GM12878 (cell line): ENCODE measurements around the gene SUB1. TPM values are rescaled to one million over a fixed set of nuclear protein-coding genes. Genes with fewer than 3 reads are reported as not detected.

Experiments used
- ATAC-seq: fragments of 200-7000 bp; cut with Tn5 transposase; 3 replicates; pipeline ENCODE4 v1.9.1; 2020; ENCODE audit warnings: mild to moderate bottlenecking, moderate library complexity
- BruUV-seq: library from RNA; stranded (reverse); fragments of 400-500 nt; replicated peaks from 2 replicates; lab custom pipeline; 2021; lab: Mats Ljungman, UMichigan
- CTCF ChIA-PET: fragments of 300-600 bp; sonication (Branson Sonifier 250); formaldehyde crosslinking; extraction: SDS; loops from one replicate; lab custom pipeline; 2021; ENCODE audit warnings: inconsistent platforms; lab: Yijun Ruan, JAX
- POLR2A ChIA-PET: fragments of 350-600 bp; formaldehyde crosslinking; extraction: SDS; loops from one replicate; lab custom pipeline; 2021; ENCODE audit warnings: inconsistent platforms; lab: Charles Lee
- RAD21 ChIA-PET: fragments of 300-600 bp; sonication (Branson Sonifier 250); formaldehyde crosslinking; loops from one replicate; lab custom pipeline; 2023; ENCODE audit warnings: antibody characterized with exemption; ENCODE audit not compliant: unreplicated experiment; lab: Charles Lee
- SMC1A ChIA-PET: fragments of 300-600 bp; sonication (Branson Sonifier 250); formaldehyde crosslinking; loops from one replicate; lab custom pipeline; 2023; ENCODE audit not compliant: unreplicated experiment, uncharacterized antibody; lab: Charles Lee
- DNase-seq: peaks from one replicate; pipeline ENCODE4 v3.0.0-alpha.2; 2011; ENCODE audit warnings: low read depth, low spot score
- FAIRE-seq: peaks from 3 replicates; lab custom pipeline; 2011; peaks lifted over from hg19 to GRCh38; lab: Jason Lieb, UNC
- H2AFZ ChIP-seq: 2 replicates; pipeline ENCODE4 v1.6.0; 2011; ENCODE audit warnings: low read depth, low read length, control low read depth; ENCODE audit not compliant: control insufficient read depth
- H3K27ac ChIP-seq: 2 replicates; pipeline ENCODE4 v1.5.1; 2011; ENCODE audit warnings: control low read depth; ENCODE audit not compliant: control insufficient read depth, insufficient read depth
- H3K27me3 ChIP-seq, 2 experiments: replicated peaks in 1 of 2; 2 replicates each; pipeline versions ENCODE4 v1.6.0 to v1.6.1; 2011; ENCODE audit warnings: low read length in 1 of 2; ENCODE audit not compliant: control insufficient read depth in 2 of 2, insufficient read depth in 2 of 2
- H3K36me3 ChIP-seq, 2 experiments: 2 replicates each; pipeline ENCODE4 v1.5.1; 2011; ENCODE audit warnings: low read length in 1 of 2; ENCODE audit not compliant: control insufficient read depth in 2 of 2, insufficient read depth in 2 of 2
- H3K4me1 ChIP-seq: 2 replicates; pipeline ENCODE4 v1.6.1; 2011; ENCODE audit warnings: mild to moderate bottlenecking, low read length, moderate library complexity, mixed read lengths; ENCODE audit not compliant: control insufficient read depth, insufficient read depth
- H3K4me2 ChIP-seq: 2 replicates; pipeline ENCODE4 v1.6.0; 2011; ENCODE audit warnings: control low read depth; ENCODE audit not compliant: control insufficient read depth, insufficient read depth
- H3K4me3 ChIP-seq: fragments of 200-600 bp; sonication (generic); 2 replicates; pipeline ENCODE4 v1.5.1; 2016
- H3K79me2 ChIP-seq: 2 replicates; pipeline ENCODE4 v1.6.0; 2011; ENCODE audit warnings: low read length; ENCODE audit not compliant: control insufficient read depth, insufficient read depth
- H3K9ac ChIP-seq: 2 replicates; pipeline ENCODE4 v1.8.0; 2011; ENCODE audit warnings: low read length, control low read depth, mixed read lengths; ENCODE audit not compliant: control insufficient read depth, insufficient read depth
- H3K9me3 ChIP-seq: replicated peaks from 3 replicates; pipeline ENCODE4 v1.5.1; 2011; ENCODE audit warnings: mild to moderate bottlenecking, low read length; ENCODE audit not compliant: control insufficient read depth, insufficient read depth
- H4K20me1 ChIP-seq: 2 replicates; pipeline ENCODE4 v1.6.0; 2011; ENCODE audit not compliant: control insufficient read depth, insufficient read depth
- CREM ChIP-seq: IDR thresholded peaks from 2 replicates; pipeline ENCODE4 v1.6.1; 2014; ENCODE audit warnings: antibody characterized with exemption, low read depth
- EGR1 ChIP-seq, 2 experiments: IDR thresholded peaks; 1 replicate in 1 of 2; 2 replicates in 1 of 2; pipeline ENCODE4 v1.6.1; 2011 to 2012; ENCODE audit warnings: low read depth in 2 of 2, low read length in 2 of 2, borderline replicate concordance in 1 of 2, mild to moderate bottlenecking in 1 of 2, moderate library complexity in 1 of 2
- FOXM1 ChIP-seq: IDR thresholded peaks from 2 replicates; pipeline ENCODE4 v1.6.1; 2012; ENCODE audit warnings: low read depth, mild to moderate bottlenecking, inconsistent platforms, low read length, moderate library complexity
- IKZF1 ChIP-seq: fragments of 450-650 bp; conservative IDR thresholded peaks from 2 replicates; pipeline ENCODE4 v1.6.1; 2017; ENCODE audit warnings: antibody characterized with exemption, mild to moderate bottlenecking
- MEF2A ChIP-seq: IDR thresholded peaks from 2 replicates; pipeline ENCODE4 v1.6.1; 2011; ENCODE audit warnings: low read depth, mild to moderate bottlenecking, low read length, moderate library complexity; ENCODE audit not compliant: insufficient read depth
- MTA2 ChIP-seq: fragments of 450-650 bp; IDR thresholded peaks from 2 replicates; pipeline ENCODE4 v1.6.1; 2016; ENCODE audit warnings: low read depth, mild to moderate bottlenecking, moderate library complexity
- POLR2AphosphoS5 ChIP-seq: IDR thresholded peaks from 2 replicates; pipeline ENCODE4 v1.6.1; 2011; ENCODE audit warnings: mild to moderate bottlenecking, low read length, inconsistent platforms
- RAD51 ChIP-seq: fragments of 450-650 bp; IDR thresholded peaks from 2 replicates; pipeline ENCODE4 v1.6.1; 2016; ENCODE audit warnings: moderate library complexity, mild to moderate bottlenecking, inconsistent platforms
- RBBP5 ChIP-seq: fragments of 200-600 bp; sonication (generic); conservative IDR thresholded peaks from 2 replicates; pipeline ENCODE4 v1.6.1; 2016
- RUNX3 ChIP-seq: IDR thresholded peaks from 2 replicates; pipeline ENCODE4 v1.6.1; 2012; ENCODE audit warnings: low read length, inconsistent platforms
- SMAD1 ChIP-seq: fragments of 450-650 bp; IDR thresholded peaks from 2 replicates; pipeline ENCODE4 v1.6.1; 2018; ENCODE audit warnings: mild to moderate bottlenecking, low read depth; ENCODE audit not compliant: partially characterized antibody
- ZNF217 ChIP-seq: fragments of 450-650 bp; IDR thresholded peaks from 2 replicates; pipeline ENCODE4 v1.6.1; 2017; ENCODE audit warnings: antibody characterized with exemption, mild to moderate bottlenecking
- ZNF687 ChIP-seq: fragments of 450-650 bp; IDR thresholded peaks from 2 replicates; pipeline ENCODE4 v1.6.1; 2017; ENCODE audit warnings: mild to moderate bottlenecking, moderate library complexity
- WGBS: methylation state at CpG from one replicate; pipeline ENCODE4 v1.1.6; 2016; ENCODE audit warnings: low lambda C conversion rate; ENCODE audit not compliant: insufficient replicate concordance, insufficient coverage; ENCODE audit errors: missing lambda C conversion rate; 5-methylcytosine and 5-hydroxymethylcytosine counted together
- in situ Hi-C: fragments of 300-500 bp; cut with MboI; formaldehyde crosslinking; loops from 9 replicates; pipeline ENCODE4 v1.14.3; 2018; ENCODE audit warnings: mixed read lengths
- intact Hi-C: fragments of 100-400 bp; cut with micrococcal nuclease; formaldehyde crosslinking; loops from one replicate; pipeline ENCODE4 v1.14.2; 2022; ENCODE audit not compliant: unreplicated experiment
- polyA plus RNA-seq, 11 experiments: library from polyadenylated mRNA; depleted of rRNA in 4 of 11; unstranded in 6 of 11; stranded (reverse) in 5 of 11; fragments of >200 nt; fragmentation: Nextera tagmentation in 4 of 11; fragmentation: Illumina TruSeq in 1 of 11; extraction: Ambion mirVana in 4 of 11; extraction: Trizol in 1 of 11; gene quantifications; 1 replicate in 1 of 11; 2 replicates in 10 of 11; pipeline versions ENCODE4 v1.2.1 to v1.2.3, GENCODE V29; 2011 to 2016; ENCODE audit warnings: inconsistent platforms in 2 of 11, missing spikeins in 2 of 11, low read depth in 1 of 11
- total RNA-seq, 4 experiments: library from RNA; depleted of rRNA in 3 of 4; stranded (reverse); fragments of >200 nt in 3 of 4; fragmentation: Illumina TruSeq in 1 of 4; extraction: Trizol in 1 of 4; gene quantifications; 2 replicates each; pipeline versions ENCODE4 v1.2.1 to v1.2.3, GENCODE V29; 2013 to 2021

Gene SUB1
- total and polyA plus RNA-seq, 10 of the 15 experiments (the other 5 are each of a cell fraction or from before 2014, with no cell fraction given): 468 to 2,785 (median 1,145) TPM

- no peak for FAIRE-seq
- H3K27ac ChIP-seq: peak overlapping the region; percentile 39
- RAD21 ChIA-PET: interaction anchor here (0.8 to 9.1 kb wide), 35 partner anchors 10 to 357 kb away, joined by 3 to 355 read pairs (median 7); no protein-coding TSS in a partner anchor
- peak overlapping the region; percentile 67 for H3K4me2 ChIP-seq
- CTCF ChIA-PET: interaction anchor here (0.7 to 7.2 kb wide), 59 partner anchors 9 to 853 kb away, joined by 3 to 353 read pairs (median 6); partner anchors contain the start of gene ZFR
- SMC1A ChIA-PET: interaction anchor here (0.7 to 5.4 kb wide), 39 partner anchors 8 to 357 kb away, joined by 3 to 273 read pairs (median 6); no protein-coding TSS in a partner anchor
- 0 out of 2 replicates have a peak overlapping the region, but pooled peaks have one; percentile 38 for H3K9ac ChIP-seq
- H3K9me3 ChIP-seq: no peaks in the 10 kb centered on the region
- ATAC-seq: peak; percentile 17
- intact Hi-C loops: loop anchor here (1.0 to 2.0 kb wide), 2 partner anchors 17 to 100 kb away; no protein-coding TSS in a partner anchor
- H3K4me3 ChIP-seq: peak overlapping the region; percentile 53
- TF ChIP-seq ZNF687: peak; percentile 25; the same call in 1 of the 2 replicates
- TF ChIP-seq SMAD1: no peak
- TF ChIP-seq RAD51: 0 out of 2 replicates have a peak, but pooled peaks have one; percentile 8
- TF ChIP-seq FOXM1: peak; percentile 82; the same call in 1 of the 2 replicates
- peak; percentile 25; the same call in 1 of the 2 replicates for TF ChIP-seq CREM
- TF ChIP-seq RUNX3: peak; percentile 87
- TF ChIP-seq IKZF1: 0 out of 2 replicates have a peak, but pooled peaks have one; percentile 27
- no peak for TF ChIP-seq EGR1 (IDR thresholded peaks at IDR 0.05; ENCODE audit: borderline replicate concordance in 1 of 2, low read depth in 2 of 2, low read length in 2 of 2)
- TF ChIP-seq MTA2: peak; percentile 43; the same call in 1 of the 2 replicates
- TF ChIP-seq MEF2A: peak; percentile 73
- no peak for TF ChIP-seq RBBP5
- 0 out of 2 replicates have a peak, but pooled peaks have one; percentile 39 for TF ChIP-seq ZNF217
- TF ChIP-seq POLR2AphosphoS5: peak; percentile 21; the same call in 1 of the 2 replicates
- in situ Hi-C loops: no loop called here
- peaks cover 7% of the 10 kb centered on the region for H4K20me1 ChIP-seq
- peaks cover 10 to 52% of the 10 kb centered on the region in 2 experiments for H3K36me3 ChIP-seq
- BruUV-seq: no TSS peak
- no peak overlapping the region for H2AFZ ChIP-seq
- H3K27me3 ChIP-seq: no peaks in the 10 kb centered on the region
- no peak for DNase-seq
- POLR2A ChIA-PET: interaction anchor here (0.9 to 3.7 kb wide), 15 partner anchors 10 to 99 kb away, joined by 3 to 31 read pairs (median 7); no protein-coding TSS in a partner anchor
- H3K4me1 ChIP-seq: peaks cover 16% of the 10 kb centered on the region
- 39% methylated on average over 8 of the region's 8 CpGs for WGBS
- peaks cover 96% of the 10 kb centered on the region for H3K79me2 ChIP-seq
Observed at GRCh38 chr5:32589416-32589815, 4.1 kb downstream of the SUB1 start.
